GM10847 (cell line): ENCODE measurements around the gene EXOC6.

Experiments used
- POLR2A ChIP-seq: IDR thresholded peaks from 2 replicates; pipeline ENCODE4 v1.6.1; 2011; ENCODE audit not compliant: insufficient read length; ENCODE audit errors: extremely low read depth

EXOC6 gene

DNA sequence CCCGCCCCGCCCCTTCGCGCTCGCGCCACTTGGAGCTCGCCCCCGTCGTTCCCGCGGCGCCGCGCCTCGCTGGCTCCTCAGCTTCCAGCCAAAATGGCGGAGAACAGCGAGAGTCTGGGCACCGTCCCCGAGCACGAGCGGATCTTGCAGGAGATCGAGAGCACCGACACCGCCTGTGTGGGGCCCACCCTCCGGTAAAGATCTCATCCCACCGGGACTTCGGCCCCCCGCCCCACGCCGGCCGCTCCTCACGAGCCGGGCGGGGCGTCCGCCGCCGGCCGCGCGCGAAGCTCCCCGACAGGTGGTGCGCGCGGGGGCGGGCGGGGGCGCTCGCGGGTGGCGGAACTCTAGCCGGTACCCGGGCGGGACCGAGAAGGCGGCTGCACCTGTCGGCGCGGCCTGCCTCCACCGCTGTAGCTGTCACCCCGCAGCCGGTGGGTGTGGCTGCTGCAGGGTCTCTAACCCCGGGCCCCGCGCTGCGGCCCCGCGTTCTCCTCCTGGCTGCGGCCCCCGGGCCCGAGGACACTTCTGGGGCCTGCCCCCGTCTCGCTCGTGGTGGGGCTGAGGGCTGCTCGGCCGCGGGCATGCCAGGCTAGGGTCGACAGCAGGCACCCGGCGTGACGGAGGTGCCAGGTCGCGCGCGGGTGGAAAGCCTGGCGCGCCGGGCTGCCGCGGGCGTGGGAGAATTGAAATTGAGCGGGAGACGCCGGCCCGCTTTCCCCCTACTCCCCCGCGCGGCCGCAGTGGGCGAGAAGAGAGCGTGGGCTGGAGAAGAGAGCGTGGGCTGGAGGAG lies at the start of gene EXOC6:
TSS of gene EXOC6 (plus strand) at position 80 of the 793 bp plus-strand sequence. CDS start at position 94, 14 bp downstream.
- TF ChIP-seq POLR2A: peak; percentile 44

DNA sequence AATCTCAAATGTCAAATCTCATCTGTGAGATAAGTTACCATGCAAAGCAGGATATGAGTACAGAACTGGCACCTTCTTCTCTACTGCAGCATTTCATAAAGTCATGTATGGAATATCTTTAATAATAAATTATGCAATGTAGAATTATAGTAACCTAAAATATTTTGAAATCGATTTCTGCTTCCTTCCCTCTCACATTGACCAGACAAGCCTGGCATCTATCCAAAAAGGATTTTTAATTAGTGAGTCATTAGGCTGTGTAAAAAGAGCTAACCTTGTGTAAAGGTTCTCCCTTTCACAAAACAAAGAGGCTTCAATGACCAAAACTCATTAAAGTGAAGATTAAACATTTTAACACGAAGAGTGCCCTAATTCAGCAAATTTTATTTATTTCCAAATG lies 48.8 kb upstream of the EXOC6 start:
- TF ChIP-seq POLR2A: no peak

DNA sequence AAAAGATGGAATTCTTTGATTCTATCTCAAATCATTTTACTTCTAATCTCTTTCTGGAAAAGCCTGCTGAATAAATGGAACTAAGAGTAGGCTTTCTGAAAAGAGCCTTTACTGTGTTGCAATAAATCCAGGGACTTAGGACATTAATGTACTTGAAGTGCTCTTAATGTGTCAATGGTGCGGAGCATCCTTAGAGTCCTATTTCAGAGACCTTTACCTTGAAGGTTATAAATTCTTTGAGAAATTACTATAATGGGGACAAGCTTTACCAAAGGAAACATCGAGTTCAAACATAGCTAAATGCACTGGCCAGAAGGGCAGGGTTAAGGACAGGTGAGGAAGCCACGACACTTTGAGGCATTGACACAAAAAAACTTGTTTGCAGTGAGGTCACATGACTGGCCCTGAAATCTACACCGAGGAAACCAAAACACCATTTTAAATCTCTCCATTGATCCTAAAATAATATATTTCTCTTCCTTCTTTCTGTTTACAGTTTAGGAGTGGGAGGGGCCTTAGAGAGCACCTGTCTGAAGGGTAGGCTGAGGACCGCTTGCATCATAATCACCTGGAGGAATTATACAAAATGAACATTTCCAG lies 48.1 kb upstream of the EXOC6 start:
- no peak for TF ChIP-seq POLR2A

GRCh38 chr10:92801978-92802872 lies 46.1 kb upstream of the EXOC6 start:
- TF ChIP-seq POLR2A: no peak

- no peak for TF ChIP-seq POLR2A
Observed at GRCh38 chr10:92809840-92810239, 38.5 kb upstream of the EXOC6 start.

DNA sequence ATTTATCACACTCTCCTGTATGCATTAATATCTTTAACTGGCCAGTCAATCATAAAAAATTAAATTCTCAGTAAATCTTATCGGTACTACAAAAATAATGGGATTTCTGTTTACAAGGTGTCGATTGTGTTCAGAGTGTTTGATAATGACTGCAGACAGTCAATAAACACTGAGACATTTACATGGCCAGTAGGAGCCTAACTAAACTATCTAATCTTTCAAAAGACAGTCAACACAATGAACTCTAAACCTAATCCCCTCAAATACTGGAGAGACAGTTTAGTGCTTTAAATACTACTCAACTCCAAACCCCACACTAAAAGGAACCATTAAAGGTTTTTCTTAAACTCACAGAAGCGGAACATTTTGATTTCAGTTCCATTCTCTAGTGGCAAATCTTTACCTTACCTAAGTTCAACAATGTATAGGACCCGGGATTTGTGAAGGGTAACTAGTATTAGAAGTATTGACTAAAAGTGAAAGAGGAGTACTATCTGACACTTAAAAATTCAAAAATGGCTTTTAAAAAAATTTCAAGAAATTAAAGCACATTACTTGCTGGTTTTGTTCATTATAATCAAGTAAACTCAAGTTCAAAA lies 37.3 kb upstream of the EXOC6 start:
- no peak for TF ChIP-seq POLR2A

GRCh38 chr10:92811986-92812385 lies 36.3 kb upstream of the EXOC6 start:
- no peak for TF ChIP-seq POLR2A

DNA sequence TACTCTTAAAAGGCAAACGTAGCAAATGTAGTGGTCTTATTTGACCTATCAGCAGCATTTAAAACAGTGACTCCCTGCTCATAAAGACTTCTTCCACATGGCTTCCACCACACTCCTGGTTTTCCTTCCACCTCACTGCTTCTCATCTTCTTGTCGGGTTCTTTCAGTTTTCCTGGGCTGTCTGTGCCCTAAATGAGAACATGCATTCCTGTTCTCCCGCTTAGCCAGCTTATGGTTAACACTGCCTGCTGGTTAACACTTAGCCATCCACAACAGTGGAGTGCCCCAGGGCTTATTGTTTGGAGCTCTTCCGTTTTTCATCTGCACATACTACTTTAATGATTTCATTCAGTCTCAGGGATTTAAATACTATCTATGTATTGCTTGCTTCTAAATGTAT lies 34.3 kb upstream of the EXOC6 start:
- no peak for TF ChIP-seq POLR2A

DNA sequence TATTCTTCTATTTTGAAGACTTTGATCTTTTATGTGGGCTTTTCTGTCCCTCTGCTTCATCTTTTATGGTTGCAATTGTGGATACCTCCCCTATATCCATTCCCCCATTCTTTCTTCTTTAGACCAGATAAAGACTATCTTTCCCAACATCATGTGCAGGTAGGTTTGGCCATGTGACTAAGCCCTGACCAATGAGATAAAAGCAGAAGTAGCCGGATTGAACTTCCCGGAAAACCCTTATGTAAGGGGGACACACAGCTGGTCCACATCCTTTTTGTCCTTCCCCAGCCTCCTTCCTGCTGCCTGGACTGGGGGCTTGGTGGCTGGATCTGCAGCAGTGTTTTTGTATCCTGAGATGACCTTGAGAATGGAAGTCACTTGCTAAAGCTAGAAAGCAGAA lies 33.5 kb upstream of the EXOC6 start:
- TF ChIP-seq POLR2A: no peak

DNA sequence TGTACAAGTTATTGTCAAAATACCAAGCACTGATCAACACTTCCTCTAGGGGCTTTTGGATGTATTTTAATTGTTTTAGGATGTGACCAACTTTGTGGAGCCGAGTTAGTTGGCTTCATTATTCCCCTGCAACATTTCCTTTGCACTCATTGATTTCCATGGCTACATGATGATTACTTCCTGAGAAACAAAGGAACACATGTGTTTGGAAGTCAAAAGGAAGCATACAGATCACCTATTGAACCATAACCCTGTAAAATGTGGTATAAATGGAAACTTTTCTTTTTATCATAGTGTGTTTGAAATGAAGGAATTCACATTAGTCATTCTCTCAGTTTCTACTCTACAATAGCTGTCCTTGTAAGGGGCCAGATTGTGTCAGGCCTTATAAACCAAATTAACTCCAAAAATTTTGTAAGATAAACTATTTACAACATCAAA lies 32.2 kb upstream of the EXOC6 start:
- no peak for TF ChIP-seq POLR2A

DNA sequence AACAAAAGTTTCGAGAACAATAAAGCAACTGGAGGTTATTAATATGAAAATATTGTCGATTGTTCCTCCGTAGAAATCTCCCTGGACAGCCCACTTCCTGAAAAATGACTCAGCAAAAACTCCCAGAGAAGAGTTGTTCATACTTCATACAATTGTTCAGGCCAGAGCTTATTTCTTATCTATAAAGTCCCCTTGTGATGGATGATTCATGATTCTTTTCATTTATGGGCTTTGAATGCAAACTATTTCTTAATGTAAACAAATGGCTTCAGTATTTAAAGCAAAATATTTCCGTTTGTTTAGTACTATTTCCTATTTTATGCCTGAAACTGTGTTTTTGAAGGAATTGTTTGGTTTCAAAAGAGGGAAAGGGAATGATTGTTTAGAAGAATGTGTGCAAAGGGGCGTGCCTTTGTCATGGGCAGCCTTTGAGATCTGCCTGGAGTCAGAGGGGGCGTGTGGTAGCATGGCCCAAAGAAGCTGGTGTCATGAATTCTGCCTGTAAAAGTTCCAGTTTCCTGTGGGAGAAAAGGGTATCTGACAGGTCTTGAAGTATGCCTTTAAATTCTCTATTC lies 26.2 kb upstream of the EXOC6 start:
- no peak for TF ChIP-seq POLR2A

DNA sequence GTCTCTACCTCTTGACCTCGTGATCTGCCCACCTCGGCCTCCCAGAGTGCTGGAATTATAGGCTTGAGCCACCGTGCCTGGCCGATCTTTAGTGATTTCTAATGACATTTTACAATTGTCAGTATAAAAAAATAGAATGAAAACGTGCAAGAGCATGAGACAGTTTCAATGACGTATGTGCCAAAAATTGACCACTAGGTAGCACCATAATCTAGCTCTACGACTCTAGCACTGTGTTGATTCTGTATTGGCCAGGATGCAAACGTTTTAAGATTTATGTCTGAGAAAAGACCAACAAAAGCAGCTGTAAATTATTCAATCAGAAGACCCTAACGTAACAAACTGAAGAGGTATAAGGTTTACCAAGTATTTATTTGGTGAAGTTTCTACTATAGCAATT lies 25.4 kb upstream of the EXOC6 start:
- TF ChIP-seq POLR2A: no peak

DNA sequence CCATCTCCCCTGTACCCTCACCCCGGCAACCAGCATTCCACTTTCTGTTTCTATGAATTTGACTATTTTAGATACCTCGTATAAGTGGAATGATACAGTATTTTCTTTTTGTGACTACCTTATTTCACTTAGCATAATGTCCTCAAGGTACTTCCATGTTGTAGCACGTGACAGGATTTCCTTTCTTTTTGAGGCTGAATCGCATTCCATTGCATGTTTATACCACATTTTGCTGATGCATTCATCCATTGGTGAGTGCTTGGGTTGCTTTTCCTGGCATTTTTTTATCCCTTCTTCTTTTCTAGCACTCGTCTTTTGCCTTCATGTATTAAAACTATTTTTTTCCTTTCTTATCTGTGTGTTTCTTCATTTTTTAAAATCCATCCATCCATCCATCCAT lies 22.3 kb upstream of the EXOC6 start:
- TF ChIP-seq POLR2A: no peak

DNA sequence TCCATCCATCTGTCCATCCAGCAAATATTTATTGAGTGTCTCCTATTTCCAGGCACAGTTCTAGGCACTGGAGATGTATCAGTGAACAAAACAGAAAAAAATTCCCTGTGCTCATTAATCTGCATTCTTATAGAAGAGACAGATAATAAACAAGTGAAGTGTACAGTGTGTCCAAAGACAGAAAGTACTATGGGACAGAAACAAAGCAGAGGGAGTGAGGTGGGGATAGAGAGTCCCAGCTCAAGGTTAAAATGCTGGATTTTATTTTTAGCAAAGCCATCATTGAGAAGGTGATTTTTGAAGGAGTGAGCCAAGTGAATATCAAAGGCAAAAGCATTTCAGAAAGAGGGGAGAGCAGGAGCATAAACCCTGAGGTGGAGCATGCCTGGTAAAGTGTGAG lies 21.8 kb upstream of the EXOC6 start:
- no peak for TF ChIP-seq POLR2A
